ENCODE results near the gene IMMP2L.

The IMMP2L gene

DNA sequence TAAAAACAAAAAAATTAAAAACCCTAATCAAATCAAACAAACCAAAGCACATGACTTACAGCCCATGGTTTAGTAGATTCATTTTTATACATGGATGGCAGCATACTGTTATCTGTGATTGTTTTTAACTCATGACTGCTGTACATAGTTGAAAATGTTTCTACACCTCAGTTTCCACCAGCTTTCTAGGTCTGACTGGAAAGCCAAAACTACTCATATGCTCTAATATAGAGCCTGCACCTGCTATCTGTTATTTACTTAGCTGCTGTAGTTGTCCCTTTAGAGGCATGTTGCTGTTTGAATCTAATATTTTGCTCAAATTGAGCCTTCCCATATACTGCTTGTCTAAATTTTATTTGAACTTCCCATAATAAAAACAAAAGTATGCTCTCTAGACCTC, 761.3 kb downstream of the IMMP2L start:
- Histone ChIP-seq H4K20me1 (ENCODE audit: insufficient read depth, low read length) (no peaks in the 10 kb centered on the region), H3K9me3 (ENCODE audit: insufficient read depth, low read length, severe bottlenecking) (no peaks in the 10 kb centered on the region), H3K4me1 (ENCODE audit: insufficient read depth, low read length) (no peaks in the 10 kb centered on the region), H3K36me3 (ENCODE audit: insufficient read depth, low read length) (no peaks in the 10 kb centered on the region), H3K79me2 (ENCODE audit: insufficient read depth, low read length) (no peaks in the 10 kb centered on the region), H3K27ac (ENCODE audit: low read length) (no peak overlapping the region), H3K4me2 (ENCODE audit: insufficient read depth, low read length) (no peak overlapping the region), H3K27me3 (ENCODE audit: insufficient read depth, low read length, poor library complexity) (no peaks in the 10 kb centered on the region), H3K9ac (ENCODE audit: low read depth, low read length) (no peak overlapping the region), H2AFZ (ENCODE audit: low read depth, low read length) (no peak overlapping the region), H3K4me3 (ENCODE audit: low read depth in 1 of 2, low read length in 2 of 2) (no peak overlapping the region)
- no peak for DNase-seq
- no peak for ATAC-seq (ENCODE audit: insufficient read depth, low read depth)
- TF ChIP-seq CTCF (IDR thresholded peaks at IDR 0.05; ENCODE audit: borderline replicate concordance, extremely low read depth, low read length, poor library complexity, severe bottlenecking) (no peak), EZH2 (IDR thresholded peaks at IDR 0.05; ENCODE audit: borderline replicate concordance, low read depth, low read length, severe bottlenecking) (no peak)

DNA sequence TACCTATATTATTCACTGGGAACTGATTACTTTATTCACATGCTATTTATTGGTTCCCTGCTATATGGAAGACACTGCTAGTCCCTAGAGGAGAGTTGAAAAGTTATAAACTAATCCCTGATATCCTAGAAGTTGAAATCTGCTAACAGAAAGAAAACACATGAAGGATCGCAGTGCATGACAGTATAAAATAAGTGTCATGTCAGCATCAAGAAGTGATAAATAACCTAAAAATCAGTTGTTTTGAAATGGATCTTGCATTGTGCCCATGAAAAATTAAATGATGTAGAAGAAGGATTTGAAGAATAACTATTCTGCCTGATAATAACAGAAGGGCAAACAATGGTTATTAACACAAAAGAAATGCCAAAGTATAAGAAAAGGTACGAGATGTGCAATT, 764.6 kb downstream of the IMMP2L start:
- no peak overlapping the region for H3K27ac ChIP-seq (ENCODE audit: low read length)
- ATAC-seq (ENCODE audit: insufficient read depth, low read depth), result no peak
- TF ChIP-seq CTCF (IDR thresholded peaks at IDR 0.05; ENCODE audit: borderline replicate concordance, extremely low read depth, low read length, poor library complexity, severe bottlenecking) (no peak), EZH2 (IDR thresholded peaks at IDR 0.05; ENCODE audit: borderline replicate concordance, low read depth, low read length, severe bottlenecking) (no peak)

GRCh38 chr7:110790992-110791391, 771.3 kb downstream of the IMMP2L start:
- Histone ChIP-seq H3K4me2 (ENCODE audit: insufficient read depth, low read length) (no peak overlapping the region), H3K9me3 (ENCODE audit: insufficient read depth, low read length, severe bottlenecking) (no peaks in the 10 kb centered on the region), H4K20me1 (ENCODE audit: insufficient read depth, low read length) (no peaks in the 10 kb centered on the region), H2AFZ (ENCODE audit: low read depth, low read length) (no peak overlapping the region), H3K4me3 (ENCODE audit: low read depth in 1 of 2, low read length in 2 of 2) (no peak overlapping the region), H3K27ac (ENCODE audit: low read length) (no peak overlapping the region), H3K36me3 (ENCODE audit: insufficient read depth, low read length) (no peaks in the 10 kb centered on the region), H3K9ac (ENCODE audit: low read depth, low read length) (no peak overlapping the region), H3K4me1 (ENCODE audit: insufficient read depth, low read length) (no peaks in the 10 kb centered on the region), H3K27me3 (ENCODE audit: insufficient read depth, low read length, poor library complexity) (no peaks in the 10 kb centered on the region), H3K79me2 (ENCODE audit: insufficient read depth, low read length) (no peaks in the 10 kb centered on the region)
- no peak for TF ChIP-seq EZH2 (IDR thresholded peaks at IDR 0.05; ENCODE audit: borderline replicate concordance, low read depth, low read length, severe bottlenecking)
- TF ChIP-seq CTCF (IDR thresholded peaks at IDR 0.05; ENCODE audit: borderline replicate concordance, extremely low read depth, low read length, poor library complexity, severe bottlenecking), result no peak
- DNase-seq (no peak), ATAC-seq (ENCODE audit: insufficient read depth, low read depth) (no peak)

More for the DNA sequence above, 764.6 kb downstream of the IMMP2L start:
- no peaks in the 10 kb centered on the region for H4K20me1 ChIP-seq (ENCODE audit: insufficient read depth, low read length)
- no peak overlapping the region for H3K4me3 ChIP-seq (ENCODE audit: low read depth in 1 of 2, low read length in 2 of 2)
- H3K79me2 ChIP-seq (ENCODE audit: insufficient read depth, low read length), result no peaks in the 10 kb centered on the region
- H3K4me1 ChIP-seq (ENCODE audit: insufficient read depth, low read length), result no peaks in the 10 kb centered on the region
- H3K9ac ChIP-seq (ENCODE audit: low read depth, low read length), result no peak overlapping the region
- H3K9me3 ChIP-seq (ENCODE audit: insufficient read depth, low read length, severe bottlenecking), result no peaks in the 10 kb centered on the region
- H3K27me3 ChIP-seq (ENCODE audit: insufficient read depth, low read length, poor library complexity), result no peaks in the 10 kb centered on the region
- no peak for DNase-seq
- no peak overlapping the region for H2AFZ ChIP-seq (ENCODE audit: low read depth, low read length)
- H3K4me2 ChIP-seq (ENCODE audit: insufficient read depth, low read length), result no peak overlapping the region
- no peaks in the 10 kb centered on the region for H3K36me3 ChIP-seq (ENCODE audit: insufficient read depth, low read length)
